Posterior cingulate gyrus (tissue), 11 donors: ENCODE results near the gene DDO.
A peak's percentile ranks its signal among the peaks of the same experiment; 100 is the strongest.
"Not testable (repeated sequence)": the region's sequence is repeated elsewhere in the genome, so short reads cannot be mapped to it uniquely, and the experiment has no call there.

ENCODE experiments used
- DNase-seq, 10 donors: peaks; one replicate each; pipeline versions ENCODE4 v3.0.0 to v3.0.0-alpha.2; 2020 to 2021; ENCODE audit warnings: mixed read lengths in 3 of 10
- intact Hi-C: fragments of 100-400 bp; cut with DNase I; formaldehyde crosslinking; loops from one replicate; pipeline ENCODE4 v1.15.1; 2023

The DDO gene, protein sequence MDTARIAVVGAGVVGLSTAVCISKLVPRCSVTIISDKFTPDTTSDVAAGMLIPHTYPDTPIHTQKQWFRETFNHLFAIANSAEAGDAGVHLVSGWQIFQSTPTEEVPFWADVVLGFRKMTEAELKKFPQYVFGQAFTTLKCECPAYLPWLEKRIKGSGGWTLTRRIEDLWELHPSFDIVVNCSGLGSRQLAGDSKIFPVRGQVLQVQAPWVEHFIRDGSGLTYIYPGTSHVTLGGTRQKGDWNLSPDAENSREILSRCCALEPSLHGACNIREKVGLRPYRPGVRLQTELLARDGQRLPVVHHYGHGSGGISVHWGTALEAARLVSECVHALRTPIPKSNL

DNA sequence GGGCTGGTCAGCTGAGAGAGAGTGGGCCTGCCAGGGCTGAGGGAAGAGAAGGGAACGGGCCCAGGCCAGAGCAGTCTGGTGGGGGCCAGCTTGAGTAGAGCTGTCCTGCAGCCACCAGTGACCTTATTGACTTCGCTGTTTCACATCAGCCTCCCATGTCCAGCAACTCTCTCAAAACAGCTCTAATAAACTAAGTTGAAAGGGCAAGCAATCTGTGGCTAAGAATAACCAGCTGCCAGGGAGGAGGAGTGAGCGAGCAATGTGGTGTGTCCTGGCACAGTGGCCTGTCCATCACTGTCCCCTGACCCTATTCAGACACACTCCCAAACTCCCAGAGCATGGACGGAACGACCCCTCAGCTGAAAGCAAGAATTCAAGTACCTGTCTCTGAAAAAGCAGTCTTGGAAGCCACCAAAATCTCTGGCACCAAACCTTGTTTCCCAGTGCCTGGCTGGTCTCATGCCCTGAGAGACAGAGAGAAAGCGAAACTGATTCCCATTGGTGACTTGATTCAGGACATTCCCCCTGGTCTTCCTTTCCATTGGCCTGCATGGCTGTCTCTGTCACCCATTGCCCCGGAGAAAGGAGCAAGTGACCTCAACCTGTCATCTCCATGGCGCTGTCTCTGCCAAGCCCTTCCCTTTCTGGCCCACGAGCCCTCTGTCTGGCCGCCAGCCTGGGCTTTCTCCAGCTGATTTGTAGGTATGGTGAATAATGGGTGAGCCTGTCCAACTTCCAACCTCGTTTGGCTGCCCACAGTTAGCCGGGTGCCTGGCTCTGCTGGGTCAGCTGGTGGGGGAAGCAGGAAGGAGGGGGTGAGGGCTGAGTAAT, at the start of gene DDO:
DDO (minus strand) TSS at position 490 of the 831 bp plus-strand sequence. CDS start 2,113 bp downstream, outside the sequence.
- DNase-seq: peak; percentile 65 to 96 (median 72)
- intact Hi-C loops: no loop called here

DNA sequence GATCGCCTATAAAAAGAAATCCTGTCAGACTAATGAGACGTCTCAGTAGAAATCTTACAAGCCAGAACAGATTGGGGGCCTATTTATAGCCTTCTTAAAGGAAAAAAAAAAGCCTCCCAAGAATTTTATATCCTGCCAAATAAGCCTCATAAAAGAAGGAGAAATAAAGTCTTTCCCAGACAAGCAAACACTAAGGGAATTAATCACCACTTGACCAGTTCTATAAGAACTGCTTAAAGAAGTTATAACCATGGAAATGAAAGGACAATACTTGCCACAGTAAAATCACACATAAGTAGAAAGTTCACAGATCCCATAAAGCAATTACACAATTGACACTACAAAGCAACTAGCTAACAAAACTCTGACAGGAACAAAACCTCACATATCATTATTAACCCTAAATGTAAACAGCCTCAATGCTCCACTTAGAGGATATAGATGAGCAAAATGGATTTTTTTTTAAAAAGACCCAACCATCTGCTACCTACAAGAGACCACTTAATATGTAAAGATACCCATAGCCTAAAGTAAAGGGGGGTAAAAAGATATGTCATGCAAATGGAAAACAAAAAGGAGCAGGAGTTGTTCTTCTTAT, 47.6 kb upstream of the DDO start:
- intact Hi-C loops: no loop called here
- DNase-seq: no peak

DNA sequence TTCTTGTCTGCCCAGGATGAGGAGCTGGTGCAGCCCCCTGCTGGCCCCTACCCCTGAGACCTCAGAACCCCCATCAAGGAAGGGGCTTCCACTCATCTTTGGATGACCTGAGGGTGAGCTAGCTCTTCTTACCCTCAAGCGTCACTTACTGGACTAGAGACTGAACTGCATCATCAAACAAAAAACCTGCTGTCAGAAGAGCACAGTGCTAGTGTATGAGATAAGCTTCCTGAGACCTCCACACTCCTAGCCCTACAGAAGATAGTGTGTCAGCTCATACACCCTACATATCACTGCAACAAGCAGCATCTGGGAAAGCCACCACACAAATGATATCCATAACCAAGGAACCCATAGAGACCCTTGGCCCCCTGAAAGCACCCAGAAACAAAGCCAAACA, 46.0 kb upstream of the DDO start:
- no peak for DNase-seq
- intact Hi-C loops: no loop called here

- intact Hi-C loops: no loop called here
- DNase-seq: no peak
These were observed 43.8 kb upstream of the DDO start for GRCh38 chr6:110459137-110459536.

DNA sequence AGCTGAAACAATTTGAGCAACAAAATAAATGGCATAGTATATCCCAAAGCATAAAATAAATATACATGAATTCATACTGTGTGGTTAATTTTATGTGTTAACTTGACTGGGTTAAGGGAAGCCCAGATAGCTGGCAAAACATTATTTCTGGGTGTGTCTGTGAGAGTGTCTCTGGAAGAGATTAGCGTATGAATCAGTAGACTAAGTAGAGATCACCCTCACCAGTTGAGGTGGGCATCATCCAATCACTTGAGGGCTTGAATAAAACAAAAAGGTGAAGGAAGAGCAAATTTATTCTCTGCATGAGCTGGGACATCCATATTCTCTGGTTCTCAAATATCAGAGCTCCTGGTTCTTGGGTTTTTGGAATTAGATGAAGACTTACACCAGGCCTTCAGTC, 43.1 kb upstream of the DDO start:
- DNase-seq: no peak

GRCh38 chr6:110457567-110458175, 42.3 kb upstream of the DDO start:
- peak in 2 of 10 donors; percentile 27 to 39 for DNase-seq
- intact Hi-C loops: not testable (repeated sequence)

More for the DNA sequence above, 43.1 kb upstream of the DDO start:
- intact Hi-C loops: no loop called here

- DNase-seq: no peak
- intact Hi-C loops: no loop called here
These were observed 41.3 kb upstream of the DDO start for GRCh38 chr6:110456694-110457093.

- no peak for DNase-seq
- intact Hi-C loops: no loop called here
These were observed 34.1 kb upstream of the DDO start for GRCh38 chr6:110449541-110449895.

- intact Hi-C loops: no loop called here
- no peak for DNase-seq
These were observed 33.6 kb upstream of the DDO start for GRCh38 chr6:110448846-110449540.

GRCh38 chr6:110447761-110448160, 32.4 kb upstream of the DDO start:
- intact Hi-C loops: no loop called here
- no peak for DNase-seq

DNA sequence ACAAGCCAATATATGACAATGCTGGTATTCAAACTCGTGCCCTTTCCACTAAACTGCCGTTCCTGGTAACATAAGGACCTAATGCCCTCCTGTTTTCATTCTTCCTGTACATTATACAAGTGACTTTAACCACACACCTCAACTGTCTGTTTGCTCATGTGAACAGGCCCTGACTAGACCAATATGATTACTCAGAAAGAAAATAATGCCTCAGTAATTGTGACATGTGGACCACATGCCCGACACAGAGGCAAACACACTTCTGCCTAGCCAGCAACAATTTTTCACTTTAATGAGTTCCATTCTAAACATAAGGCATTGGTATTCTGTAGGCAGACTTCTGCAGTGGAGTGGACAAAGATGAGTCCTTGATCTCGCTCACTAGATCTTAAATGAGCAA, 31.0 kb upstream of the DDO start:
- DNase-seq: no peak
- intact Hi-C loops: no loop called here

DNA sequence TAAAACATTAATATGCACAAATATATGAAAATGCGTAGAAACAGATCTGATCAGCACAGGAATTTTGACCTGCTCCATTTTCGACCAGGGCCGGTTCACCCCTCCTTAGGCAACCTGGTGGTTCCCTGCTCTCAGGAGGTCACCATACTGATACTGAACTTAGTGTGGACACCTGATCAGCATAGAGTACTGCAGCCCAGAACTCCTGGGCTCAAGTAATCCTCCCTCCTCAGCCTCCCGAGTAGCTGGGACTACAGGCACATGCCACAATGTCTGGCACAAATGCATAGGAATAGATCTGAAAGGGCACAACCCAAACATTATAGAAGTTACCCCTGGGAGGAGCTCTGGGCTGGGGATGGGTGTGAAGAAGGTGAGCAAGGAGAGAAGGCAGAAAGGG, 24.7 kb upstream of the DDO start:
- intact Hi-C loops: no loop called here
- DNase-seq: no peak

- no peak for DNase-seq
- intact Hi-C loops: no loop called here
These were observed 24.0 kb upstream of the DDO start for GRCh38 chr6:110439356-110439755.

GRCh38 chr6:110434961-110435602, 19.7 kb upstream of the DDO start:
- DNase-seq: no peak
- intact Hi-C loops: no loop called here

- DNase-seq: no peak
- intact Hi-C loops: no loop called here
These were observed 17.0 kb upstream of the DDO start for GRCh38 chr6:110432285-110432900.

DNA sequence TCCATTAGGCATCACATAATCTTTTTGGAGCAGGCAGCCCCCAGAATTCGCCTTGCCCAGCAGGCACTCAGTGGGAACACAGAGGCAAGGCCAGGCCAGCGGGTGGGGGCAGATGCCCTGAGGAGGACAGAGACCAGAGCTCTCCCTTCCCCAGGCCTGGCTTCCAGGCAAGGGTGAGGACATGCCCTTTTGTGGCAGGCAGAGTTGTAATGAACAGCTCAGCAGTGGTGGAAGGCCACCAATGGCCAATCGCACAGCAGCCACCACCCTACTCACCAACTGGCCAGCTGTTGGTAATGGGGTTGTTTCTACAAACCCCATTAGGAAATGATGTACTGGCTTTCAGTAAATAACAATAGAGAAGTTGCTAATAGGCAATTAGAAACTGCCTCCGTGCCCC, 15.4 kb upstream of the DDO start:
- intact Hi-C loops: no loop called here
- no peak for DNase-seq

GRCh38 chr6:110430236-110430635, 14.9 kb upstream of the DDO start:
- intact Hi-C loops: no loop called here
- no peak for DNase-seq

GRCh38 chr6:110428153-110428552, 12.8 kb upstream of the DDO start:
- intact Hi-C loops: no loop called here
- no peak for DNase-seq

GRCh38 chr6:110425816-110426215, 10.4 kb upstream of the DDO start:
- intact Hi-C loops: no loop called here
- DNase-seq: no peak

DNA sequence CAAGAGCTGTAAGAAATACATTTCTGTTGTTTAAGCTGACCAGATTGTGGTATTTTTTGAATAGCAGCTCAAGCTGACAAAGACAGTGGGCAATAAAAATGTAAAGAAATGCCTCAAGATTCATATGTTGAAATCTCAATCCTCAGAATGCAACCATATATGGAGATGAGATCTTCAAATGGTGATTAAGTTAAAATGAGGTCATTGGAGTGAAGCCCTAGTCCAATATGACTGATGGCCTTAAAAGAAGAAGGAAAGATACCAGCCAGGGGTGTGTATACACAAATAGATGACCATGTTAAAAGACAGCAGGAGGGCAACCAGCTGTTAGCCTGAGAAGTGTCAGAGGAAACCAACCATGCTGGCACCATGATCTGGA, 7.1 kb upstream of the DDO start:
- intact Hi-C loops: no loop called here
- no peak for DNase-seq
